Adrenal gland (tissue), 5 donors: Measurements from ENCODE around the gene NENF.

Source experiments
- POLR2A ChIP-seq, 2 donors: fragments of 450-650 bp; IDR thresholded peaks; one replicate each; pipeline ENCODE4 v1.6.1; 2017; ENCODE audit warnings: antibody characterized with exemption in 2 of 2, mild to moderate bottlenecking in 2 of 2, moderate library complexity in 1 of 2
- TF ChIP-seq, protein P1 (sequence below), 6 experiments: fragments of 450-650 bp in 4 of 6; fragments of 200-600 bp in 2 of 6; sonication (generic) in 1 of 6; IDR thresholded peaks; 1 replicate in 5 of 6; 2 replicates in 1 of 6; pipeline versions ENCODE4 v1.5.1 to v1.8.0; 2016 to 2021; ENCODE audit warnings: antibody characterized with exemption in 6 of 6, mild to moderate bottlenecking in 2 of 6, moderate library complexity in 1 of 6
- donor health status: DM: no; HTN: no; CAD: no.

GRCh38 chr1:212460376-212460775 is 27.7 kb downstream of the NENF start:
- TF ChIP-seq, protein P1, sequence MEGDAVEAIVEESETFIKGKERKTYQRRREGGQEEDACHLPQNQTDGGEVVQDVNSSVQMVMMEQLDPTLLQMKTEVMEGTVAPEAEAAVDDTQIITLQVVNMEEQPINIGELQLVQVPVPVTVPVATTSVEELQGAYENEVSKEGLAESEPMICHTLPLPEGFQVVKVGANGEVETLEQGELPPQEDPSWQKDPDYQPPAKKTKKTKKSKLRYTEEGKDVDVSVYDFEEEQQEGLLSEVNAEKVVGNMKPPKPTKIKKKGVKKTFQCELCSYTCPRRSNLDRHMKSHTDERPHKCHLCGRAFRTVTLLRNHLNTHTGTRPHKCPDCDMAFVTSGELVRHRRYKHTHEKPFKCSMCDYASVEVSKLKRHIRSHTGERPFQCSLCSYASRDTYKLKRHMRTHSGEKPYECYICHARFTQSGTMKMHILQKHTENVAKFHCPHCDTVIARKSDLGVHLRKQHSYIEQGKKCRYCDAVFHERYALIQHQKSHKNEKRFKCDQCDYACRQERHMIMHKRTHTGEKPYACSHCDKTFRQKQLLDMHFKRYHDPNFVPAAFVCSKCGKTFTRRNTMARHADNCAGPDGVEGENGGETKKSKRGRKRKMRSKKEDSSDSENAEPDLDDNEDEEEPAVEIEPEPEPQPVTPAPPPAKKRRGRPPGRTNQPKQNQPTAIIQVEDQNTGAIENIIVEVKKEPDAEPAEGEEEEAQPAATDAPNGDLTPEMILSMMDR (IDR thresholded peaks at IDR 0.05): no peak
- no peak for TF ChIP-seq POLR2A (IDR thresholded peaks at IDR 0.05)
